Measurements from ENCODE around the gene GFER.
A peak's percentile ranks its signal among the peaks of the same experiment; 100 is the strongest.
"Not testable (repeated sequence)": the region's sequence is repeated elsewhere in the genome, so short reads cannot be mapped to it uniquely, and the experiment has no call there.

The GFER gene

GRCh38 chr16:2008631-2009163 is 24.7 kb downstream of the GFER start:
- peak; percentile 72 for DNase-seq

GRCh38 chr16:2009164-2009711 is 25.2 kb downstream of the GFER start:
- peak; percentile 74 for DNase-seq

- DNase-seq = peak; percentile 90
These were observed 26.0 kb downstream of the GFER start, which contains the start of gene ZNF598 for GRCh38 chr16:2009791-2010510. TSS of gene ZNF598 (minus strand) at chr16:2009821.

- DNase-seq = not testable (repeated sequence)
These were observed 27.7 kb downstream of the GFER start for GRCh38 chr16:2011726-2012125.

- DNase-seq = no peak
These were observed 29.5 kb downstream of the GFER start for GRCh38 chr16:2013527-2013926.

GRCh38 chr16:2015117-2015946 is 31.3 kb downstream of the GFER start:
- no peak for DNase-seq

- no peak for DNase-seq
These were observed 31.9 kb downstream of the GFER start for GRCh38 chr16:2015947-2016208.

- DNase-seq = peak; percentile 66
These were observed 32.5 kb downstream of the GFER start for GRCh38 chr16:2016407-2016922.

- DNase-seq = no peak
These were observed 35.5 kb downstream of the GFER start, which contains the start of gene NPW for GRCh38 chr16:2019518-2019920. TSS of gene NPW (plus strand) at chr16:2019785.

- no peak for DNase-seq
These were observed 36.2 kb downstream of the GFER start for GRCh38 chr16:2019921-2020831.

- peak; percentile 70 for DNase-seq
These were observed 38.7 kb downstream of the GFER start for GRCh38 chr16:2022723-2023091.

- peak; percentile 100 for DNase-seq
These were observed 39.4 kb downstream of the GFER start for GRCh38 chr16:2023092-2024031.

- no peak for DNase-seq
These were observed 40.0 kb downstream of the GFER start for GRCh38 chr16:2024032-2024420.

- no peak for DNase-seq
These were observed 41.3 kb downstream of the GFER start for GRCh38 chr16:2025251-2025650.

- no peak for DNase-seq
These were observed 42.0 kb downstream of the GFER start for GRCh38 chr16:2025878-2026460.

- DNase-seq = no peak
These were observed 42.5 kb downstream of the GFER start, which contains the start of gene NHERF2 for GRCh38 chr16:2026461-2027023. TSS of gene NHERF2 (plus strand) at chr16:2026902. CDS start at chr16:2027006, 104 bp downstream.

GRCh38 chr16:2027024-2028010 is 43.3 kb downstream of the GFER start:
- peak; percentile 65 for DNase-seq

- DNase-seq = no peak
These were observed 44.2 kb downstream of the GFER start for GRCh38 chr16:2028146-2028545.

GRCh38 chr16:2028620-2029220 is 44.7 kb downstream of the GFER start:
- DNase-seq = no peak
